Loucy (cell line): ENCODE results near the gene FGF12.

Experiments used
- CTCF ChIP-seq: fragments of 200-600 bp; sonication (generic); conservative IDR thresholded peaks from 2 replicates; pipeline ENCODE4 v1.5.1; 2014; ENCODE audit warnings: mild to moderate bottlenecking, antibody characterized with exemption, low read length
- EZH2phosphoT487 ChIP-seq: fragments of 200-600 bp; IDR thresholded peaks from 2 replicates; pipeline ENCODE4 v1.6.1; 2018; ENCODE audit warnings: antibody characterized with exemption, mild to moderate bottlenecking, moderate library complexity, borderline replicate concordance

GRCh38 chr3:192354687-192355086 lies 372.7 kb downstream of the FGF12 start:
- TF ChIP-seq CTCF (no peak), EZH2phosphoT487 (no peak)
